Ovary (tissue), 9 donors: ENCODE measurements around the gene LRP1. TPM values are rescaled to one million over a fixed set of nuclear protein-coding genes. Genes with fewer than 3 reads are reported as not detected.

Experiments used
- DNase-seq, 5 donors: peaks; one replicate each; pipeline ENCODE4 v3.0.0-alpha.2; 2019 to 2020
- H3K27ac ChIP-seq, 2 donors: fragments of 200-600 bp; one replicate each; pipeline versions ENCODE4 v1.5.1 to v1.8.0; 2019 to 2022
- H3K27me3 ChIP-seq: fragments of 200-600 bp; one replicate; pipeline ENCODE4 v1.8.0; 2022
- H3K36me3 ChIP-seq: fragments of 200-600 bp; sonication (generic); one replicate; pipeline ENCODE4 v1.5.1; 2019
- H3K4me1 ChIP-seq: one replicate; pipeline ENCODE4 v1.8.1; 2013; ENCODE audit warnings: mild to moderate bottlenecking, moderate library complexity; ENCODE audit not compliant: insufficient read depth
- H3K4me3 ChIP-seq: fragments of 200-600 bp; sonication (generic); one replicate; pipeline ENCODE4 v1.5.1; 2017
- H3K9me3 ChIP-seq, 2 donors: fragments of 200-600 bp in 1 of 2; sonication (generic) in 1 of 2; one replicate each; pipeline versions ENCODE4 v1.5.1 to v1.8.1; 2013 to 2019; ENCODE audit warnings: mild to moderate bottlenecking in 1 of 2, moderate library complexity in 1 of 2
- CTCF ChIP-seq, 3 donors: fragments of 450-650 bp in 2 of 3; fragments of 200-600 bp in 1 of 3; IDR thresholded peaks; one replicate each; pipeline versions ENCODE4 v1.5.1 to v1.8.0; 2016 to 2022; ENCODE audit warnings: antibody characterized with exemption in 3 of 3, mild to moderate bottlenecking in 1 of 3
- EP300 ChIP-seq: sonication (generic); formaldehyde crosslinking; IDR thresholded peaks from one replicate; pipeline ENCODE4 v1.6.1; 2017; ENCODE audit warnings: antibody characterized with exemption
- POLR2A ChIP-seq: fragments of 450-650 bp; IDR thresholded peaks from one replicate; pipeline ENCODE4 v1.6.1; 2017; ENCODE audit warnings: antibody characterized with exemption, mild to moderate bottlenecking, moderate library complexity
- WGBS, 3 donors: extraction: QIAGEN DNeasy Blood & Tissue Kit in 1 of 3; methylation state at CpG; one replicate each; pipeline versions ENCODE4 v1.1.5 to v1.1.7; 2013 to 2017; 5-methylcytosine and 5-hydroxymethylcytosine counted together
- intact Hi-C, 4 donors: fragments of 100-400 bp; cut with DNase I; formaldehyde crosslinking; loops; one replicate each; pipeline versions ENCODE4 v1.11.0 to v1.15.1; 2022 to 2023
- polyA plus RNA-seq, 2 donors: library from polyadenylated mRNA; stranded (reverse); fragments of 200-250 nt in 1 of 2; fragments of 350-450 nt in 1 of 2; fragmentation: Illumina TruSeq in 1 of 2; extraction: RNeasy Lipid Tissue Mini Kit (QIAGEN cat#74804) in 1 of 2; gene quantifications; one replicate each; pipeline ENCODE4 v1.2.3, GENCODE V29; 2013 to 2014
- total RNA-seq, 7 donors: library from RNA; depleted of rRNA in 2 of 7; stranded (reverse); fragments of >200 nt in 2 of 7; fragmentation: NEBNext Ultra II Directional in 3 of 7; extraction: Animal tissue kit (Norgen Biotek cat#: 25700) in 3 of 7; gene quantifications; one replicate each; pipeline versions ENCODE4 v1.1.0 to v1.2.4, GENCODE V29; 2016 to 2023
- donor health status: DM: no; HTN: no; CAD: no; lungs with moderate emphysema.
- donor health status: DM: no; HTN: no; CAD: no.
- donor health status: Bipolar disorder and iron deficiency.
- donor health status: DM: yes; HTN: yes; CAD: no.
- donor health status: DM: no; HTN: no; CAD: no.
- donor health status: DM: yes; HTN: yes; CAD: no.

LRP1 gene
- total and polyA plus RNA-seq, 9 donors, result 76.4 to 640 (median 323) TPM

- Histone ChIP-seq H3K4me1 (no peaks in the 10 kb centered on the region), H3K4me3 (no peak overlapping the region), H3K9me3 (no peaks in the 10 kb centered on the region), H3K36me3 (no peaks in the 10 kb centered on the region), H3K27me3 (no peaks in the 10 kb centered on the region), H3K27ac (no peak overlapping the region)
- intact Hi-C loops, result no loop called here
- TF ChIP-seq EP300 (no peak), CTCF (IDR thresholded peaks at IDR 0.05) (no peak), POLR2A (no peak)
- DNase-seq, result no peak
- WGBS, 3 donors, result 78 to 82% (median 78%) methylated on average over 15 to 16 of the region's 16 CpGs
Observed at GRCh38 chr12:57210926-57211692, 82.8 kb downstream of the LRP1 start.

- H3K36me3 ChIP-seq, result no peaks in the 10 kb centered on the region
- H3K4me1 ChIP-seq, result peaks cover 3% of the 10 kb centered on the region
- no peaks in the 10 kb centered on the region for H3K9me3 ChIP-seq
- TF ChIP-seq EP300 (no peak), POLR2A (no peak), CTCF (IDR thresholded peaks at IDR 0.05) (no peak)
- H3K27ac ChIP-seq, result no peak overlapping the region
- 69 to 76% (median 74%) methylated on average over 26 to 27 of the region's 27 CpGs for WGBS, 3 donors
- DNase-seq, result peak in 2 of 5 donors; percentile 59 to 65
- intact Hi-C loops, result loop anchor here in 1 of 4 donors (2.0 kb wide), 1 partner anchor 27 kb away; no protein-coding TSS in a partner anchor
- no peak overlapping the region for H3K4me3 ChIP-seq
- peaks cover 3% of the 10 kb centered on the region for H3K27me3 ChIP-seq
Observed at GRCh38 chr12:57211791-57212700, 83.8 kb downstream of the LRP1 start.

GRCh38 chr12:57212701-57213057 is 84.4 kb downstream of the LRP1 start:
- intact Hi-C loops, result loop anchor here in 1 of 4 donors (2.0 kb wide), 1 partner anchor 26 kb away; no protein-coding TSS in a partner anchor
- WGBS, 3 donors, result 47 to 57% (median 50%) methylated on average over 7 of the region's 7 CpGs
- no peak overlapping the region for H3K4me3 ChIP-seq
- H3K27me3 ChIP-seq, result peaks cover 7% of the 10 kb centered on the region
- H3K27ac ChIP-seq, result no peak overlapping the region
- TF ChIP-seq POLR2A, result no peak
- no peak for TF ChIP-seq CTCF (IDR thresholded peaks at IDR 0.05)
- no peak for TF ChIP-seq EP300
- peaks cover 8% of the 10 kb centered on the region for H3K4me1 ChIP-seq
- H3K9me3 ChIP-seq, result no peaks in the 10 kb centered on the region
- no peaks in the 10 kb centered on the region for H3K36me3 ChIP-seq
- DNase-seq, result peak in 1 of 5 donors; percentile 53

GRCh38 chr12:57213058-57213715 is 84.9 kb downstream of the LRP1 start:
- Histone ChIP-seq H3K9me3 (no peaks in the 10 kb centered on the region), H3K4me1 (peaks cover 8% of the 10 kb centered on the region), H3K27me3 (peaks cover 12% of the 10 kb centered on the region), H3K27ac (no peak overlapping the region), H3K36me3 (no peaks in the 10 kb centered on the region), H3K4me3 (no peak overlapping the region)
- peak; percentile 84 to 92 (median 89) for DNase-seq
- TF ChIP-seq CTCF (IDR thresholded peaks at IDR 0.05) (peak; percentile 76 to 84 (median 81)), POLR2A (no peak), EP300 (no peak)
- intact Hi-C loops, result loop anchor here in 1 of 4 donors (2.0 kb wide), 1 partner anchor 26 kb away; no protein-coding TSS in a partner anchor
- 4 to 7% (median 7%) methylated on average over 16 of the region's 16 CpGs for WGBS, 3 donors
